ENCODE data around the gene LCN15. TPM values are rescaled to one million over a fixed set of nuclear protein-coding genes. Genes with fewer than 3 reads are reported as not detected.

Gene LCN15
- total and polyA plus RNA-seq, 2 of the 13 experiments (the other 11 are each of a cell fraction or from before 2014, with no cell fraction given): 1.3 to 53.7 TPM

DNA sequence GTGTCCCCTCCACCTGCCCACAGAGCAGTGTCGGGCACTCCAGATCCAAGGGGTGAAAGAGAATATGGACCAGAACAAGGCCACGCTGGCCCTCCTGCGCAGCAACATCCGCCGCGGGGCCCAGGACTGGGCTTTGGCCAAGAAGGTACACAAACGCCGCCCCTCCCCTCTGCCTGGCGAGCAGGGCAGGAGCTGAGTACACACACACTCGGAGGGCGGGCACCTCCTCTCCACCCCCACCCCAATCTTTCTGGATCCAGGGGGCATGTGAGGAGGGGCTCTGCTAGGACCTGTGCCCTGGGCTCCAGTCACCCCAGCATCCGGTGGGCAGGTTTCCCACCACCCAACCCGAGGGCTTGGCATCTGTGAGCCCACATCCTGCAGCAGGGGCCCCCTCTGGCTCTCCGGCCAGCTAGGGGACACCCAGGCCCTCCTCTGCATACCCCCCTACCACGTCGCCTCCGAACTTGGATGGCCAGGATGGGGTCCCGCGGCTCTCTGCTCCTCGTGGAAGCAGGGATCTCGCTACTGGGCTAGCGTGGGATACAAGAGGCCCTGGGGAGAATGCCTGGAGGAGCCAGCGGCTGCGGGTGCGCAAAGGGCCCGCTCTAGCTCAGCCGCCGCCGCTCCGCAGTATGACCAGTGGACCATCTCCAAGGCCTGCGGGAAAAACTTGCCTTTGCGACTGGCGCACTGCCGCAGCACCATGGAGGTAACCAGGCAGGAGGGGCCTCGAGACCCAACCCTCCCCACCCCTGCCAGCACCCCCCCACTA lies 34.9 kb upstream of the LCN15 start (continued):
- TF ChIP-seq, protein P1, sequence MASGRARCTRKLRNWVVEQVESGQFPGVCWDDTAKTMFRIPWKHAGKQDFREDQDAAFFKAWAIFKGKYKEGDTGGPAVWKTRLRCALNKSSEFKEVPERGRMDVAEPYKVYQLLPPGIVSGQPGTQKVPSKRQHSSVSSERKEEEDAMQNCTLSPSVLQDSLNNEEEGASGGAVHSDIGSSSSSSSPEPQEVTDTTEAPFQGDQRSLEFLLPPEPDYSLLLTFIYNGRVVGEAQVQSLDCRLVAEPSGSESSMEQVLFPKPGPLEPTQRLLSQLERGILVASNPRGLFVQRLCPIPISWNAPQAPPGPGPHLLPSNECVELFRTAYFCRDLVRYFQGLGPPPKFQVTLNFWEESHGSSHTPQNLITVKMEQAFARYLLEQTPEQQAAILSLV (CRISPR knock-in tag; IDR thresholded peaks at IDR 0.05; ENCODE audit: borderline replicate concordance): peak; percentile 64; the same call in 1 of the 2 replicates
- TF ChIP-seq NR3C1 (CRISPR knock-in tag; IDR thresholded peaks at IDR 0.05) (no peak), SMAD3 (CRISPR knock-in tag; IDR thresholded peaks at IDR 0.05) (peak; percentile 49; the same call in 1 of the 2 replicates), ZNF75D (CRISPR knock-in tag; IDR thresholded peaks at IDR 0.05; ENCODE audit: borderline replicate concordance) (no peak), ZNF136 (CRISPR knock-in tag; IDR thresholded peaks at IDR 0.05; ENCODE audit: low read depth) (no peak), PRMT3 (CRISPR knock-in tag; IDR thresholded peaks at IDR 0.05; ENCODE audit: borderline replicate concordance, low read depth) (no peak), CHD4 (IDR thresholded peaks at IDR 0.05; ENCODE audit: borderline replicate concordance, low read length) (no peak), ZBTB7B (CRISPR knock-in tag; IDR thresholded peaks at IDR 0.05) (peak; percentile 86), ZNF530 (CRISPR knock-in tag; IDR thresholded peaks at IDR 0.05; ENCODE audit: low read depth) (no peak), ZNF552 (CRISPR knock-in tag; IDR thresholded peaks at IDR 0.05; ENCODE audit: borderline replicate concordance) (no peak), RBAK (CRISPR knock-in tag; IDR thresholded peaks at IDR 0.05) (no peak), POGZ (CRISPR knock-in tag; IDR thresholded peaks at IDR 0.05) (0 out of 2 replicates have a peak, but pooled peaks have one; percentile 50), ZNF3 (CRISPR knock-in tag; IDR thresholded peaks at IDR 0.05) (no peak), KDM5A (IDR thresholded peaks at IDR 0.05; ENCODE audit: borderline replicate concordance, low read length) (no peak; the same call in 1 of the 2 replicates), PPARG (CRISPR knock-in tag; conservative IDR thresholded peaks at IDR 0.05) (peak; percentile 60), NRL (CRISPR knock-in tag; IDR thresholded peaks at IDR 0.05; ENCODE audit: borderline replicate concordance) (peak; percentile 66; the same call in 1 of the 2 replicates)
- TF ChIP-seq, protein P2, sequence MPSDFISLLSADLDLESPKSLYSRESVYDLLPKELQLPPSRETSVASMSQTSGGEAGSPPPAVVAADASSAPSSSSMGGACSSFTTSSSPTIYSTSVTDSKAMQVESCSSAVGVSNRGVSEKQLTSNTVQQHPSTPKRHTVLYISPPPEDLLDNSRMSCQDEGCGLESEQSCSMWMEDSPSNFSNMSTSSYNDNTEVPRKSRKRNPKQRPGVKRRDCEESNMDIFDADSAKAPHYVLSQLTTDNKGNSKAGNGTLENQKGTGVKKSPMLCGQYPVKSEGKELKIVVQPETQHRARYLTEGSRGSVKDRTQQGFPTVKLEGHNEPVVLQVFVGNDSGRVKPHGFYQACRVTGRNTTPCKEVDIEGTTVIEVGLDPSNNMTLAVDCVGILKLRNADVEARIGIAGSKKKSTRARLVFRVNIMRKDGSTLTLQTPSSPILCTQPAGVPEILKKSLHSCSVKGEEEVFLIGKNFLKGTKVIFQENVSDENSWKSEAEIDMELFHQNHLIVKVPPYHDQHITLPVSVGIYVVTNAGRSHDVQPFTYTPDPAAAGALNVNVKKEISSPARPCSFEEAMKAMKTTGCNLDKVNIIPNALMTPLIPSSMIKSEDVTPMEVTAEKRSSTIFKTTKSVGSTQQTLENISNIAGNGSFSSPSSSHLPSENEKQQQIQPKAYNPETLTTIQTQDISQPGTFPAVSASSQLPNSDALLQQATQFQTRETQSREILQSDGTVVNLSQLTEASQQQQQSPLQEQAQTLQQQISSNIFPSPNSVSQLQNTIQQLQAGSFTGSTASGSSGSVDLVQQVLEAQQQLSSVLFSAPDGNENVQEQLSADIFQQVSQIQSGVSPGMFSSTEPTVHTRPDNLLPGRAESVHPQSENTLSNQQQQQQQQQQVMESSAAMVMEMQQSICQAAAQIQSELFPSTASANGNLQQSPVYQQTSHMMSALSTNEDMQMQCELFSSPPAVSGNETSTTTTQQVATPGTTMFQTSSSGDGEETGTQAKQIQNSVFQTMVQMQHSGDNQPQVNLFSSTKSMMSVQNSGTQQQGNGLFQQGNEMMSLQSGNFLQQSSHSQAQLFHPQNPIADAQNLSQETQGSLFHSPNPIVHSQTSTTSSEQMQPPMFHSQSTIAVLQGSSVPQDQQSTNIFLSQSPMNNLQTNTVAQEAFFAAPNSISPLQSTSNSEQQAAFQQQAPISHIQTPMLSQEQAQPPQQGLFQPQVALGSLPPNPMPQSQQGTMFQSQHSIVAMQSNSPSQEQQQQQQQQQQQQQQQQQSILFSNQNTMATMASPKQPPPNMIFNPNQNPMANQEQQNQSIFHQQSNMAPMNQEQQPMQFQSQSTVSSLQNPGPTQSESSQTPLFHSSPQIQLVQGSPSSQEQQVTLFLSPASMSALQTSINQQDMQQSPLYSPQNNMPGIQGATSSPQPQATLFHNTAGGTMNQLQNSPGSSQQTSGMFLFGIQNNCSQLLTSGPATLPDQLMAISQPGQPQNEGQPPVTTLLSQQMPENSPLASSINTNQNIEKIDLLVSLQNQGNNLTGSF (CRISPR knock-in tag; IDR thresholded peaks at IDR 0.05): no peak
- TF ChIP-seq, protein P3, sequence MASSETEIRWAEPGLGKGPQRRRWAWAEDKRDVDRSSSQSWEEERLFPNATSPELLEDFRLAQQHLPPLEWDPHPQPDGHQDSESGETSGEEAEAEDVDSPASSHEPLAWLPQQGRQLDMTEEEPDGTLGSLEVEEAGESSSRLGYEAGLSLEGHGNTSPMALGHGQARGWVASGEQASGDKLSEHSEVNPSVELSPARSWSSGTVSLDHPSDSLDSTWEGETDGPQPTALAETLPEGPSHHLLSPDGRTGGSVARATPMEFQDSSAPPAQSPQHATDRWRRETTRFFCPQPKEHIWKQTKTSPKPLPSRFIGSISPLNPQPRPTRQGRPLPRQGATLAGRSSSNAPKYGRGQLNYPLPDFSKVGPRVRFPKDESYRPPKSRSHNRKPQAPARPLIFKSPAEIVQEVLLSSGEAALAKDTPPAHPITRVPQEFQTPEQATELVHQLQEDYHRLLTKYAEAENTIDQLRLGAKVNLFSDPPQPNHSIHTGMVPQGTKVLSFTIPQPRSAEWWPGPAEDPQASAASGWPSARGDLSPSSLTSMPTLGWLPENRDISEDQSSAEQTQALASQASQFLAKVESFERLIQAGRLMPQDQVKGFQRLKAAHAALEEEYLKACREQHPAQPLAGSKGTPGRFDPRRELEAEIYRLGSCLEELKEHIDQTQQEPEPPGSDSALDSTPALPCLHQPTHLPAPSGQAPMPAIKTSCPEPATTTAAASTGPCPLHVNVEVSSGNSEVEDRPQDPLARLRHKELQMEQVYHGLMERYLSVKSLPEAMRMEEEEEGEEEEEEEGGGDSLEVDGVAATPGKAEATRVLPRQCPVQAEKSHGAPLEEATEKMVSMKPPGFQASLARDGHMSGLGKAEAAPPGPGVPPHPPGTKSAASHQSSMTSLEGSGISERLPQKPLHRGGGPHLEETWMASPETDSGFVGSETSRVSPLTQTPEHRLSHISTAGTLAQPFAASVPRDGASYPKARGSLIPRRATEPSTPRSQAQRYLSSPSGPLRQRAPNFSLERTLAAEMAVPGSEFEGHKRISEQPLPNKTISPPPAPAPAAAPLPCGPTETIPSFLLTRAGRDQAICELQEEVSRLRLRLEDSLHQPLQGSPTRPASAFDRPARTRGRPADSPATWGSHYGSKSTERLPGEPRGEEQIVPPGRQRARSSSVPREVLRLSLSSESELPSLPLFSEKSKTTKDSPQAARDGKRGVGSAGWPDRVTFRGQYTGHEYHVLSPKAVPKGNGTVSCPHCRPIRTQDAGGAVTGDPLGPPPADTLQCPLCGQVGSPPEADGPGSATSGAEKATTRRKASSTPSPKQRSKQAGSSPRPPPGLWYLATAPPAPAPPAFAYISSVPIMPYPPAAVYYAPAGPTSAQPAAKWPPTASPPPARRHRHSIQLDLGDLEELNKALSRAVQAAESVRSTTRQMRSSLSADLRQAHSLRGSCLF (CRISPR knock-in tag; IDR thresholded peaks at IDR 0.05; ENCODE audit: borderline replicate concordance): no peak
